Measurements from ENCODE around the gene CDKAL1. TPM values are rescaled to one million over a fixed set of nuclear protein-coding genes. Genes with fewer than 3 reads are reported as not detected.
"Not testable (repeated sequence)": the region's sequence is repeated elsewhere in the genome, so short reads cannot be mapped to it uniquely, and the experiment has no call there.

The CDKAL1 gene
- total RNA-seq, 1 experiment from 2014 or later = 13.8 TPM

GRCh38 chr6:20723236-20723635 lies 189.0 kb downstream of the CDKAL1 start:
- POLR2A ChIA-PET (ENCODE audit: unreplicated experiment) = no interaction called here
- H3K4me3 ChIP-seq (ENCODE audit: low read length) = no peak overlapping the region
- intact Hi-C loops (cut with micrococcal nuclease) = no loop called here

GRCh38 chr6:20724443-20725190 lies 190.4 kb downstream of the CDKAL1 start:
- Histone ChIP-seq H3K9ac (ENCODE audit: low read length) (no peak overlapping the region), H2AFZ (ENCODE audit: low read length) (no peak overlapping the region), H3K36me3 (ENCODE audit: low read depth, low read length) (no peaks in the 10 kb centered on the region), H3K27ac (ENCODE audit: low read length) (no peak overlapping the region), H3K9me2 (replicated peaks; ENCODE audit: low read length) (no peaks in the 10 kb centered on the region), H3K4me1 (ENCODE audit: insufficient read depth, low read length) (no peaks in the 10 kb centered on the region), H3K4me2 (ENCODE audit: low read length) (no peak overlapping the region), H3F3A (ENCODE audit: low read length, unreplicated experiment) (no peaks in the 10 kb centered on the region), H3K27me3 (ENCODE audit: low read length) (no peaks in the 10 kb centered on the region), H4K20me1 (ENCODE audit: low read length) (no peaks in the 10 kb centered on the region), H3K4me3 (ENCODE audit: low read length) (no peak overlapping the region), H3K9me3 (ENCODE audit: low read length) (no peaks in the 10 kb centered on the region), H3K79me2 (ENCODE audit: low read length) (no peaks in the 10 kb centered on the region)
- POLR2A ChIA-PET (ENCODE audit: unreplicated experiment) = interaction anchor here (0.7 kb wide), 1 partner anchor 16 kb away, joined by 5 read pairs; no protein-coding TSS in a partner anchor
- ATAC-seq (no peak), DNase-seq (no peak)
- no TSS peak for BruUV-seq (replicated peaks)
- CTCF ChIA-PET = no interaction called here
- TF ChIP-seq, protein P1, sequence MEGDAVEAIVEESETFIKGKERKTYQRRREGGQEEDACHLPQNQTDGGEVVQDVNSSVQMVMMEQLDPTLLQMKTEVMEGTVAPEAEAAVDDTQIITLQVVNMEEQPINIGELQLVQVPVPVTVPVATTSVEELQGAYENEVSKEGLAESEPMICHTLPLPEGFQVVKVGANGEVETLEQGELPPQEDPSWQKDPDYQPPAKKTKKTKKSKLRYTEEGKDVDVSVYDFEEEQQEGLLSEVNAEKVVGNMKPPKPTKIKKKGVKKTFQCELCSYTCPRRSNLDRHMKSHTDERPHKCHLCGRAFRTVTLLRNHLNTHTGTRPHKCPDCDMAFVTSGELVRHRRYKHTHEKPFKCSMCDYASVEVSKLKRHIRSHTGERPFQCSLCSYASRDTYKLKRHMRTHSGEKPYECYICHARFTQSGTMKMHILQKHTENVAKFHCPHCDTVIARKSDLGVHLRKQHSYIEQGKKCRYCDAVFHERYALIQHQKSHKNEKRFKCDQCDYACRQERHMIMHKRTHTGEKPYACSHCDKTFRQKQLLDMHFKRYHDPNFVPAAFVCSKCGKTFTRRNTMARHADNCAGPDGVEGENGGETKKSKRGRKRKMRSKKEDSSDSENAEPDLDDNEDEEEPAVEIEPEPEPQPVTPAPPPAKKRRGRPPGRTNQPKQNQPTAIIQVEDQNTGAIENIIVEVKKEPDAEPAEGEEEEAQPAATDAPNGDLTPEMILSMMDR (conservative IDR thresholded peaks at IDR 0.05; ENCODE audit: low read depth, low read length) = no peak
- no peak for TF ChIP-seq EZH2 (IDR thresholded peaks at IDR 0.05; ENCODE audit: low read length, unreplicated experiment)
- no peak for TF ChIP-seq EZH2phosphoT487 (IDR thresholded peaks at IDR 0.05; ENCODE audit: borderline replicate concordance, low read length)
- intact Hi-C loops (cut with micrococcal nuclease) = no loop called here

More at GRCh38 chr6:20723236-20723635, 189.0 kb downstream of the CDKAL1 start:
- Histone ChIP-seq H3K9me2 (replicated peaks; ENCODE audit: low read length) (no peaks in the 10 kb centered on the region), H4K20me1 (ENCODE audit: low read length) (no peaks in the 10 kb centered on the region), H3K27me3 (ENCODE audit: low read length) (no peaks in the 10 kb centered on the region), H3K9me3 (ENCODE audit: low read length) (no peaks in the 10 kb centered on the region), H3K4me1 (ENCODE audit: insufficient read depth, low read length) (no peaks in the 10 kb centered on the region), H3K79me2 (ENCODE audit: low read length) (no peaks in the 10 kb centered on the region), H3F3A (ENCODE audit: low read length, unreplicated experiment) (no peaks in the 10 kb centered on the region), H2AFZ (ENCODE audit: low read length) (no peak overlapping the region), H3K36me3 (ENCODE audit: low read depth, low read length) (no peaks in the 10 kb centered on the region), H3K4me2 (ENCODE audit: low read length) (no peak overlapping the region), H3K27ac (ENCODE audit: low read length) (no peak overlapping the region), H3K9ac (ENCODE audit: low read length) (no peak overlapping the region)
- ATAC-seq (no peak), DNase-seq (no peak)
- CTCF ChIA-PET = no interaction called here
- no TSS peak for BruUV-seq (replicated peaks)
- TF ChIP-seq EZH2phosphoT487 (IDR thresholded peaks at IDR 0.05; ENCODE audit: borderline replicate concordance, low read length) (no peak), EZH2 (IDR thresholded peaks at IDR 0.05; ENCODE audit: low read length, unreplicated experiment) (no peak)
- TF ChIP-seq, protein P1 (conservative IDR thresholded peaks at IDR 0.05; ENCODE audit: low read depth, low read length) = no peak

DNA sequence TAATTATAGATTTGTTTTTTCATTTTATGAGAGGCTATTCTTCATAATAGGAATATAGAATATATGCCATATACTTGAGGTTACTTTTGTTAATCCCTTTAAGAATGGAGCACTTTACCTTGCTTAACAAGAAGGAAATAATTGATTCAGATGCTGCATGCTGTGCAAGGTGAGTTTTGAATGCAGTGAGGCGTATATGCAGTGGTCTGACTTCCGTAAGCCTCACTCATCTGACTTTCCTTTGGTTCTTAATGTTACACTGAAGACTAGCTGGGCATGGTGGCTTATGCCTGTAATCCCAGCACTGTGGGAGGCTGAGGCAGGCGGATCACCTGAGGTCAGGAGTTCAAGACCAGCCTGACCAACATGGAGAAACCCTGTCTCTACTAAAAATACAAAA lies 191.0 kb downstream of the CDKAL1 start:
- H3K27me3 ChIP-seq (ENCODE audit: low read length); H3K4me1 ChIP-seq (ENCODE audit: insufficient read depth, low read length); DNase-seq; intact Hi-C loops (cut with micrococcal nuclease); H3K79me2 ChIP-seq (ENCODE audit: low read length); H2AFZ ChIP-seq (ENCODE audit: low read length); H3K9me3 ChIP-seq (ENCODE audit: low read length); H3K27ac ChIP-seq (ENCODE audit: low read length); H3K9ac ChIP-seq (ENCODE audit: low read length); CTCF ChIA-PET; BruUV-seq (replicated peaks); H3K4me3 ChIP-seq (ENCODE audit: low read length); H3K9me2 ChIP-seq (replicated peaks; ENCODE audit: low read length); POLR2A ChIA-PET (ENCODE audit: unreplicated experiment); ATAC-seq; H3K36me3 ChIP-seq (ENCODE audit: low read depth, low read length); H3F3A ChIP-seq (ENCODE audit: low read length, unreplicated experiment); H3K4me2 ChIP-seq (ENCODE audit: low read length); H4K20me1 ChIP-seq (ENCODE audit: low read length): not testable (repeated sequence)
